Endothelial cell of umbilical vein (primary cell): ENCODE data around the gene ELMO1. TPM values are rescaled to one million over a fixed set of nuclear protein-coding genes. Genes with fewer than 3 reads are reported as not detected.

Experiments
- BruUV-seq: library from RNA; stranded (reverse); fragments of 400-500 nt; replicated peaks from 2 replicates; lab custom pipeline; 2021; lab: Mats Ljungman, UMichigan
- CTCF ChIA-PET: fragments of 300-600, 350-600 bp; sonication (Branson Sonifier 250); formaldehyde crosslinking; loops from one replicate; lab custom pipeline; 2021; ENCODE audit warnings: antibody characterized with exemption, inconsistent platforms; lab: Charles Lee
- POLR2A ChIA-PET: fragments of 300-600, 350-600 bp; sonication (Branson Sonifier 250); formaldehyde crosslinking; loops from one replicate; lab custom pipeline; 2021; ENCODE audit warnings: antibody characterized with exemption, inconsistent platforms; lab: Charles Lee
- DNase-seq: peaks from one replicate; pipeline ENCODE4 v3.0.0-alpha.2; 2011; ENCODE audit warnings: low read depth, low spot score
- FAIRE-seq: peaks from 2 replicates; lab custom pipeline; 2011; peaks lifted over from hg19 to GRCh38; lab: Jason Lieb, UNC
- H2AFZ ChIP-seq: 2 replicates; pipeline ENCODE4 v1.6.0; 2012; ENCODE audit warnings: low read depth, low read length, control low read depth, inconsistent platforms
- H3K27ac ChIP-seq: 2 replicates; pipeline ENCODE4 v1.5.1; 2011; ENCODE audit warnings: low read depth, mild to moderate bottlenecking, control low read depth, low read length, moderate library complexity; ENCODE audit not compliant: insufficient read depth
- H3K27me3 ChIP-seq, 2 experiments: 2 replicates each; pipeline versions ENCODE4 v1.6.0 to v1.6.1; 2011; ENCODE audit warnings: low read length in 2 of 2, mixed read lengths in 1 of 2; ENCODE audit not compliant: control insufficient read depth in 2 of 2, insufficient read depth in 2 of 2
- H3K36me3 ChIP-seq, 2 experiments: 2 replicates in 1 of 2; 3 replicates in 1 of 2; pipeline ENCODE4 v1.5.1; 2011; ENCODE audit warnings: low read length in 2 of 2, mild to moderate bottlenecking in 1 of 2, moderate library complexity in 1 of 2; ENCODE audit not compliant: control insufficient read depth in 2 of 2, insufficient read depth in 2 of 2; ENCODE audit errors: extremely low read depth in 1 of 2
- H3K4me1 ChIP-seq: 3 replicates; pipeline ENCODE4 v1.5.1; 2011; ENCODE audit warnings: mild to moderate bottlenecking, low read length; ENCODE audit not compliant: control insufficient read depth, insufficient read depth; ENCODE audit errors: extremely low read depth
- H3K4me2 ChIP-seq: 2 replicates; pipeline ENCODE4 v1.6.1; 2011; ENCODE audit warnings: low read length, control low read depth, mixed read lengths; ENCODE audit not compliant: insufficient read depth
- H3K4me3 ChIP-seq, 3 experiments: fragments of 200-600 bp in 1 of 3; sonication (generic), shearing (Covaris generic) in 1 of 3; replicated peaks in 1 of 3; 2 replicates each; pipeline ENCODE4 v1.5.1; 2011 to 2016; ENCODE audit warnings: control low read depth in 3 of 3, low read length in 3 of 3, mild to moderate bottlenecking in 2 of 3, inconsistent platforms in 1 of 3, low read depth in 1 of 3, moderate library complexity in 1 of 3; ENCODE audit not compliant: insufficient read depth in 1 of 3
- H3K79me2 ChIP-seq: 2 replicates; pipeline ENCODE4 v1.6.0; 2012; ENCODE audit warnings: low read length, inconsistent platforms; ENCODE audit not compliant: control insufficient read depth, insufficient read depth
- H3K9ac ChIP-seq: replicated peaks from 2 replicates; pipeline ENCODE3; 2011; ENCODE audit warnings: low read length, control low read depth; ENCODE audit not compliant: insufficient read depth; ENCODE audit errors: extremely low read depth
- H3K9me1 ChIP-seq: replicated peaks from 3 replicates; pipeline ENCODE4 v1.6.0; 2011; ENCODE audit warnings: mild to moderate bottlenecking, low read length; ENCODE audit not compliant: control insufficient read depth, insufficient read depth; ENCODE audit errors: extremely low read depth
- H3K9me3 ChIP-seq: replicated peaks from 2 replicates; pipeline ENCODE4 v1.5.1; 2012; ENCODE audit warnings: low read length, inconsistent platforms; ENCODE audit not compliant: control insufficient read depth, insufficient read depth
- H4K20me1 ChIP-seq: replicated peaks from 2 replicates; pipeline ENCODE3; 2011; ENCODE audit warnings: mild to moderate bottlenecking, low read length; ENCODE audit not compliant: control insufficient read depth, insufficient read depth; ENCODE audit errors: extremely low read depth
- CTCF ChIP-seq, 2 donors: IDR thresholded peaks; 1 replicate in 1 of 2; 2 replicates in 1 of 2; pipeline ENCODE4 v1.5.1; 2011; ENCODE audit warnings: low read length in 2 of 2, mild to moderate bottlenecking in 2 of 2, moderate library complexity in 2 of 2, control low read depth in 1 of 2, inconsistent platforms in 1 of 2, low read depth in 1 of 2; ENCODE audit not compliant: insufficient read depth in 1 of 2; ENCODE audit errors: extremely low read depth in 1 of 2
- EZH2 ChIP-seq: IDR thresholded peaks from 2 replicates; pipeline ENCODE4 v1.6.1; 2012; ENCODE audit warnings: borderline replicate concordance, low read depth, mild to moderate bottlenecking, moderate library complexity, low read length, inconsistent platforms; ENCODE audit not compliant: severe bottlenecking
- FOS ChIP-seq: IDR thresholded peaks from 2 replicates; pipeline ENCODE4 v1.6.1; 2011; ENCODE audit warnings: mild to moderate bottlenecking, low read length, moderate library complexity, borderline replicate concordance; ENCODE audit not compliant: insufficient read depth
- GATA2 ChIP-seq: IDR thresholded peaks from 2 replicates; pipeline ENCODE4 v1.7.0; 2011; ENCODE audit warnings: low read depth, mild to moderate bottlenecking, moderate library complexity, mixed read lengths, low read length; ENCODE audit not compliant: insufficient read length, insufficient read depth
- JUN ChIP-seq: IDR thresholded peaks from 2 replicates; pipeline ENCODE4 v1.6.1; 2011; ENCODE audit warnings: borderline replicate concordance, low read depth; ENCODE audit not compliant: insufficient read length, insufficient read depth
- MYC ChIP-seq: IDR thresholded peaks from one replicate; pipeline ENCODE4 v1.6.1; 2011; ENCODE audit warnings: mild to moderate bottlenecking, low read depth, low read length
- POLR2A ChIP-seq: IDR thresholded peaks from 2 replicates; pipeline ENCODE4 v1.6.1; 2012; ENCODE audit warnings: low read depth, mild to moderate bottlenecking, control low read depth, low read length
- POLR2AphosphoS5 ChIP-seq: IDR thresholded peaks from 2 replicates; pipeline ENCODE4 v1.6.1; 2012; ENCODE audit warnings: low read depth, mild to moderate bottlenecking, control low read depth, low read length, moderate library complexity; ENCODE audit not compliant: insufficient read depth
- dilution Hi-C: fragments of 300-500 bp; cut with MboI; formaldehyde crosslinking; loops from one replicate; pipeline ENCODE4 v1.15.0; 2019; ENCODE audit warnings: low sequenced_read_pairs; ENCODE audit not compliant: extremely low pct_ligation_motif_present
- intact Hi-C: fragments of 100-400 bp; cut with micrococcal nuclease; formaldehyde crosslinking; loops from one replicate; pipeline ENCODE4 v1.10.0; 2022
- polyA plus RNA-seq, 4 experiments: library from polyadenylated mRNA; depleted of rRNA in 3 of 4; stranded (reverse) in 3 of 4; unstranded in 1 of 4; fragments of >200 nt; gene quantifications; 2 replicates each; pipeline versions ENCODE4 v1.2.1 to v1.2.3, GENCODE V29; 2011 to 2012; ENCODE audit warnings: missing spikeins in 1 of 4
- total RNA-seq: library from RNA; stranded (reverse); gene quantifications from 2 replicates; pipeline ENCODE4 v1.2.3, GENCODE V29; 2021
- TF ChIP-seq, protein P1 (sequence below): IDR thresholded peaks from 2 replicates; pipeline ENCODE4 v1.6.1; 2011; ENCODE audit not compliant: insufficient read depth, insufficient read length

The ELMO1 gene
- total and polyA plus RNA-seq, 2 donors (not counting 3 experiments of a cell fraction or from before 2014, with no cell fraction given), result 17.0 to 30.6 TPM

- Histone ChIP-seq H3K9me3 (no peaks in the 10 kb centered on the region), H3K4me3 (no peak overlapping the region)
- no TSS peak for BruUV-seq
Observed at GRCh38 chr7:37417107-37417474, 31.6 kb downstream of the ELMO1 start.

More at GRCh38 chr7:37417107-37417474, 31.6 kb downstream of the ELMO1 start:
- intact Hi-C loops (no loop called here), dilution Hi-C loops (no loop called here)
- Histone ChIP-seq H2AFZ (no peak overlapping the region), H3K9me1 (no peaks in the 10 kb centered on the region), H4K20me1 (no peaks in the 10 kb centered on the region), H3K36me3 (no peaks in the 10 kb centered on the region), H3K27ac (no peak overlapping the region), H3K27me3 (no peaks in the 10 kb centered on the region), H3K79me2 (no peaks in the 10 kb centered on the region), H3K9ac (no peak overlapping the region), H3K4me2 (no peak overlapping the region), H3K4me1 (no peaks in the 10 kb centered on the region)
- TF ChIP-seq, protein P1, sequence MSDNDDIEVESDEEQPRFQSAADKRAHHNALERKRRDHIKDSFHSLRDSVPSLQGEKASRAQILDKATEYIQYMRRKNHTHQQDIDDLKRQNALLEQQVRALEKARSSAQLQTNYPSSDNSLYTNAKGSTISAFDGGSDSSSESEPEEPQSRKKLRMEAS, result no peak
- TF ChIP-seq JUN (no peak), POLR2A (no peak), GATA2 (no peak), FOS (no peak), CTCF (IDR thresholded peaks at IDR 0.05; ENCODE audit: extremely low read depth in 1 of 2, insufficient read depth in 1 of 2, low read depth in 1 of 2, low read length in 2 of 2) (no peak), MYC (no peak), EZH2 (no peak), POLR2AphosphoS5 (no peak)
- POLR2A ChIA-PET, result no interaction called here
- CTCF ChIA-PET, result interaction anchor here (1.0 kb wide), 1 partner anchor 13 kb away, joined by 3 read pairs; no protein-coding TSS in a partner anchor
- DNase-seq, result no peak
- FAIRE-seq, result no peak
